ENCODE results near the gene C3orf18. TPM values are rescaled to one million over a fixed set of nuclear protein-coding genes. Genes with fewer than 3 reads are reported as not detected.
A peak's percentile ranks its signal among the peaks of the same experiment; 100 is the strongest.

C3orf18 gene
- total RNA-seq, 3 donors from 2014 or later (not counting 1 experiment from before 2014, with no cell fraction given) = 7.5 to 15.3 (median 11.7) TPM

GRCh38 chr3:50582083-50582482 is 14.5 kb upstream of the C3orf18 start:
- H3K4me1 Mint-ChIP-seq = peaks cover 10 to 17% of the 10 kb centered on the region in 2 donors
- H3K27ac ChIP-seq (ENCODE audit: low read length) = no peak overlapping the region
- no peak overlapping the region for H3K4me3 Mint-ChIP-seq
- peaks cover 16% of the 10 kb centered on the region for H3K4me1 ChIP-seq (ENCODE audit: control insufficient read depth, insufficient read depth, low read length)
- no peak overlapping the region for H3K4me3 ChIP-seq (ENCODE audit: low read length)
- H3K27me3 ChIP-seq (ENCODE audit: control insufficient read depth, insufficient read depth, low read length) = no peaks in the 10 kb centered on the region
- DNase-seq (no peak), ATAC-seq (no peak)
- H3K9me3 Mint-ChIP-seq = no peaks in the 10 kb centered on the region
- H3K9me3 ChIP-seq (ENCODE audit: control insufficient read depth, insufficient read depth, low read length) = no peaks in the 10 kb centered on the region
- no peak overlapping the region for H3K27ac Mint-ChIP-seq
- peaks cover 46% of the 10 kb centered on the region for H3K36me3 ChIP-seq (ENCODE audit: control insufficient read depth, insufficient read depth, low read length)
- no peaks in the 10 kb centered on the region for H3K36me3 Mint-ChIP-seq
- no peak for TF ChIP-seq CTCF (IDR thresholded peaks at IDR 0.05)
- 86% methylated on average over 9 of the region's 9 CpGs for WGBS (ENCODE audit: insufficient coverage)
- H3K27me3 Mint-ChIP-seq (ENCODE audit: low read depth in 2 of 2) = no peaks in the 10 kb centered on the region
- intact Hi-C loops (cut with micrococcal nuclease) = no loop called here

GRCh38 chr3:50581459-50581842 is 13.9 kb upstream of the C3orf18 start:
- H3K27me3 Mint-ChIP-seq (ENCODE audit: low read depth in 2 of 2) = no peaks in the 10 kb centered on the region
- Histone ChIP-seq H3K36me3 (ENCODE audit: control insufficient read depth, insufficient read depth, low read length) (peaks cover 46% of the 10 kb centered on the region), H3K4me1 (ENCODE audit: control insufficient read depth, insufficient read depth, low read length) (peaks cover 22% of the 10 kb centered on the region), H3K27ac (ENCODE audit: low read length) (no peak overlapping the region), H3K9me3 (ENCODE audit: control insufficient read depth, insufficient read depth, low read length) (no peaks in the 10 kb centered on the region), H3K27me3 (ENCODE audit: control insufficient read depth, insufficient read depth, low read length) (no peaks in the 10 kb centered on the region), H3K4me3 (ENCODE audit: low read length) (no peak overlapping the region)
- no peak overlapping the region for H3K4me3 Mint-ChIP-seq
- DNase-seq (no peak), ATAC-seq (no peak)
- intact Hi-C loops (cut with micrococcal nuclease) = no loop called here
- TF ChIP-seq CTCF (IDR thresholded peaks at IDR 0.05) = no peak
- H3K36me3 Mint-ChIP-seq = no peaks in the 10 kb centered on the region
- H3K4me1 Mint-ChIP-seq = peaks cover 10 to 17% of the 10 kb centered on the region in 2 donors
- H3K27ac Mint-ChIP-seq = no peak overlapping the region
- 92% methylated on average over 2 of the region's 2 CpGs for WGBS (ENCODE audit: insufficient coverage)
- H3K9me3 Mint-ChIP-seq = no peaks in the 10 kb centered on the region

GRCh38 chr3:50580683-50581458 is 13.3 kb upstream of the C3orf18 start:
- Mint-ChIP-seq H3K4me3 (no peak overlapping the region), H3K4me1 (peaks cover 11 to 23% of the 10 kb centered on the region in 2 donors), H3K27me3 (ENCODE audit: low read depth in 2 of 2) (no peaks in the 10 kb centered on the region), H3K27ac (no peak overlapping the region), H3K36me3 (no peaks in the 10 kb centered on the region), H3K9me3 (no peaks in the 10 kb centered on the region)
- ATAC-seq (peak in 1 of 3 donors; percentile 30), DNase-seq (peak in 1 of 2 donors; percentile 44)
- no peaks in the 10 kb centered on the region for H3K27me3 ChIP-seq (ENCODE audit: control insufficient read depth, insufficient read depth, low read length)
- no peak overlapping the region for H3K27ac ChIP-seq (ENCODE audit: low read length)
- H3K36me3 ChIP-seq (ENCODE audit: control insufficient read depth, insufficient read depth, low read length) = peaks cover 46% of the 10 kb centered on the region
- intact Hi-C loops (cut with micrococcal nuclease) = no loop called here
- H3K4me1 ChIP-seq (ENCODE audit: control insufficient read depth, insufficient read depth, low read length) = peaks cover 28% of the 10 kb centered on the region
- no peak for TF ChIP-seq CTCF (IDR thresholded peaks at IDR 0.05)
- no peaks in the 10 kb centered on the region for H3K9me3 ChIP-seq (ENCODE audit: control insufficient read depth, insufficient read depth, low read length)
- 93% methylated on average over 6 of the region's 9 CpGs for WGBS (ENCODE audit: insufficient coverage)
- H3K4me3 ChIP-seq (ENCODE audit: low read length) = no peak overlapping the region
